ENCODE measurements around the gene SIX4. TPM values are rescaled to one million over a fixed set of nuclear protein-coding genes. Genes with fewer than 3 reads are reported as not detected.
A peak's percentile ranks its signal among the peaks of the same experiment; 100 is the strongest.

The SIX4 gene
- under 1 TPM; 0.17 to 0.19 TPM for total RNA-seq

GRCh38 chr14:60723907-60724618, at the start of gene SIX4:
Gene SIX4, minus strand, starts transcription at chr14:60724351. Its CDS starts 277 bp downstream, at chr14:60724074.
- Mint-ChIP-seq H3K36me3 (ENCODE audit: insufficient read depth in 2 of 2) (peaks cover 0 to 3% of the 10 kb centered on the region in 2 donors), H3K4me3 (peak within 1 kb of the TSS; percentile 92 to 94), H3K9me3 (no peaks in the 10 kb centered on the region), H3K27ac (no peak within 1 kb of the TSS), H3K4me1 (ENCODE audit: low read depth) (peaks cover 24% of the 10 kb centered on the region), H3K27me3 (ENCODE audit: low read depth) (peaks cover 72% of the 10 kb centered on the region)
- peak; percentile 19 to 31 for ATAC-seq (replicated peaks in 1 of 2)
- DNase-seq: peak; percentile 6 to 17

GRCh38 chr14:60773558-60773957, 49.4 kb upstream of the SIX4 start:
- Mint-ChIP-seq H3K4me1 (ENCODE audit: low read depth) (no peaks in the 10 kb centered on the region), H3K4me3 (no peak overlapping the region), H3K27me3 (ENCODE audit: low read depth) (no peaks in the 10 kb centered on the region), H3K36me3 (ENCODE audit: insufficient read depth in 2 of 2) (no peaks in the 10 kb centered on the region), H3K9me3 (no peaks in the 10 kb centered on the region), H3K27ac (no peak overlapping the region)
- ATAC-seq (replicated peaks in 1 of 2) (no peak), DNase-seq (no peak)

DNA sequence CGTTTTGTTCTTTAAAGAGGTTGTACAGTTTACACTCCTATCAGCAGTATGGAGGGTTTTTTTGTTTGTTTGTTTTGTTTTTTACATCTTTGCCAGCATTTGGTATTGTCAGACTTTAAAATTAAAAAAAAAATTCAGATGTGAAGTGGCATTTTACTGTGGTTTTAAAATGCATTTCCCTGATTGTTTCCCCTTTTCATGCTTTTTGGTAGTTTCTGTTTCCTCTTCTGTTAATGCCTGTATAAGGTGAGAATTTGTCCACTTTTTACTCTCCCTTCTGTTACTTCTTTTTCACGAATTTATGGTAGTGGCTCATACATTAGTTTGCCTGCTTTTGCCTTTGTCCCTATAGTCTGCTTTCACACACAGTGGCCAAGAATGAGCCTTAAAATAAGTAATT, 47.0 kb upstream of the SIX4 start:
- DNase-seq: no peak
- Mint-ChIP-seq H3K4me1 (ENCODE audit: low read depth) (no peaks in the 10 kb centered on the region), H3K9me3 (no peaks in the 10 kb centered on the region), H3K27me3 (ENCODE audit: low read depth) (no peaks in the 10 kb centered on the region), H3K36me3 (ENCODE audit: insufficient read depth in 2 of 2) (no peaks in the 10 kb centered on the region), H3K4me3 (no peak overlapping the region), H3K27ac (no peak overlapping the region)
- no peak for ATAC-seq (replicated peaks in 1 of 2)

- no peak for DNase-seq
- Mint-ChIP-seq H3K27ac (no peak overlapping the region), H3K36me3 (ENCODE audit: insufficient read depth in 2 of 2) (no peaks in the 10 kb centered on the region), H3K4me1 (ENCODE audit: low read depth) (no peaks in the 10 kb centered on the region), H3K9me3 (no peaks in the 10 kb centered on the region), H3K27me3 (ENCODE audit: low read depth) (no peaks in the 10 kb centered on the region), H3K4me3 (no peak overlapping the region)
- ATAC-seq (replicated peaks in 1 of 2): no peak
Observed at GRCh38 chr14:60768602-60769001, 44.5 kb upstream of the SIX4 start.

GRCh38 chr14:60760644-60761364, 36.7 kb upstream of the SIX4 start:
- Mint-ChIP-seq H3K27ac (no peak overlapping the region), H3K27me3 (ENCODE audit: low read depth) (peaks cover 11% of the 10 kb centered on the region), H3K4me1 (ENCODE audit: low read depth) (peaks cover 23% of the 10 kb centered on the region), H3K9me3 (no peaks in the 10 kb centered on the region), H3K4me3 (no peak overlapping the region), H3K36me3 (ENCODE audit: insufficient read depth in 2 of 2) (no peaks in the 10 kb centered on the region)
- ATAC-seq (replicated peaks in 1 of 2) (no peak), DNase-seq (no peak)

DNA sequence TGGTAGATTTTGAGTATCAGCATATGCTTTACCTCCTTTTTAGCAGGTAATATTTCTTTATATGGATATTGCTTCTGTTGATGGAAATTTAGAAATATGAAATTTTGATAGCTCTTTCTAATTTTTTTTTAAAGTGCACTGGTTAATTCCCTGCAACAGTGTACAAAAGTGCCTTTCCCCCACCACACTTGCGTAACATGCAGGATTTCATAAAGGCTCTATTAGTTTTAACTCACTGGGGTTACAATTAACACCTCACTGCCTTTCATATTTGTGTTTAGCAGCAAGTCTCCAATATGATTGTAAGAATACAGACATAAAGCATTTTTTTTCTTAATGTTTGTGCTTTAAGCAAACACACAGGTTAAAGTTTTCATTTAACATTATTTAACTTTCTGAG, 36.1 kb upstream of the SIX4 start:
- Mint-ChIP-seq H3K9me3 (no peaks in the 10 kb centered on the region), H3K4me3 (no peak overlapping the region), H3K36me3 (ENCODE audit: insufficient read depth in 2 of 2) (no peaks in the 10 kb centered on the region), H3K4me1 (ENCODE audit: low read depth) (peaks cover 23% of the 10 kb centered on the region), H3K27me3 (ENCODE audit: low read depth) (peaks cover 12% of the 10 kb centered on the region), H3K27ac (no peak overlapping the region)
- ATAC-seq (replicated peaks in 1 of 2): no peak
- DNase-seq: no peak

DNA sequence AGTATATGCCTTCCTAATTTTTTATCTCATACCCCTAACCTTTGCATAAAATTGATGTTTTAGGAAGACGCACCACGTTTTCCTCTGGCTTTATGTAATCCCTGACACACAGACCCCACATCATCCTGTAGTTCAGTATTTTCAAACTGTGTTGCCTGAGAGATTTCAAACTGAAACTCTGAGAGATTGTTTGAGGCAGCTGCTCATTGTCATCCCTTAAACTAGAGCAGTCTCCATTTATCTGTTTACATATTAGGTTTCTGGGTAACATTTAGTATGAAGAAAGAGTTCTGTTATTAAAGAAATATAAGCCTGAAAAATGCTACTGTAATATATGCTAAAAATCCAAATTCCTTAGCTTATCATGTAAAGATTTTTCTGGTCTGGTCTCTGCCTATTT, 34.7 kb upstream of the SIX4 start:
- H3K4me3 Mint-ChIP-seq: peak overlapping the region; percentile 23 to 26
- peaks cover 32% of the 10 kb centered on the region for H3K4me1 Mint-ChIP-seq (ENCODE audit: low read depth)
- no peaks in the 10 kb centered on the region for H3K9me3 Mint-ChIP-seq
- DNase-seq (no peak), ATAC-seq (replicated peaks in 1 of 2) (no peak)
- H3K36me3 Mint-ChIP-seq (ENCODE audit: insufficient read depth in 2 of 2): no peaks in the 10 kb centered on the region
- no peak overlapping the region for H3K27ac Mint-ChIP-seq
- peaks cover 12% of the 10 kb centered on the region for H3K27me3 Mint-ChIP-seq (ENCODE audit: low read depth)

DNA sequence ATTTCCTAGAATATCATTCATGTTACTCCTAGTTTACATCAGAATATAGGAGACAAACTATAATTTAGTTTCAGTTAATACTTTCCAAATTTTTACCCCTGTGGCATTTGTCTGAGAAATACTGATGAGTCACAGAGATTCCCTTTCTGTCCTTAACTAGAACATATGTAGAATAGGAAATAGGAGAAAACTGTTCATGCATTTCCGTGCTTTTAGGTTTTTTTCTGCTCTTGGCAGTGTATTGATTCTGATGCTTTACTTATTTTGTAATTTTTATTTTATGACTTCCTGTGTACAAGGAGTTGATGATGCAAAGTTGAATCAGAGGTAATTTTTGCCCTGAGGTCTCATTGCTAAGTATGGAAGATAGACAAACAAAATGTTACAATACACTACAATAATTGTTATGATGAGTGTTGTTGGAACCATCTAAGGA, 33.4 kb upstream of the SIX4 start:
- ATAC-seq (replicated peaks in 1 of 2) (no peak), DNase-seq (no peak)
- Mint-ChIP-seq H3K4me3 (no peak overlapping the region), H3K9me3 (no peaks in the 10 kb centered on the region), H3K27ac (no peak overlapping the region), H3K36me3 (ENCODE audit: insufficient read depth in 2 of 2) (no peaks in the 10 kb centered on the region), H3K27me3 (ENCODE audit: low read depth) (peaks cover 12% of the 10 kb centered on the region), H3K4me1 (ENCODE audit: low read depth) (peaks cover 45% of the 10 kb centered on the region)

DNA sequence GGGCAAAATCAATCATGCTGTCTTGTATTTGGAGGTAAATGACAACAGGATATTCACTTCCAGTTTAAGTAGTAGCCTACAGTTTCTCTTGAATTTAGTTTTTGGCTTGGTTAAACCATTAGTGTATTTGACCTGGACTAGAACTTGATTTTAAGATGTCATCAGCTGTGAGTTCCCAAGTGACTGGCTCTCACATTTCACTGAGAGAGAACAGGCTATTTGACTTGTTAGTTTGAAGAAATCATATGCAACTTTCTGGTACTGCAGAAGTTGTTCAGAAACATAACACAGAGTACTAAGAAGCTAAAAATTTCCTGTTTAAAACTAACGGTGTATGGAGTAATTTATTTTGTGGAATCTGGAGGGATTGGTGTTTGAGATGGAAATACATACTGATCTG, 32.7 kb upstream of the SIX4 start:
- H3K4me1 Mint-ChIP-seq (ENCODE audit: low read depth): peaks cover 52% of the 10 kb centered on the region
- H3K27ac Mint-ChIP-seq: no peak overlapping the region
- peaks cover 12% of the 10 kb centered on the region for H3K27me3 Mint-ChIP-seq (ENCODE audit: low read depth)
- H3K4me3 Mint-ChIP-seq: no peak overlapping the region
- no peaks in the 10 kb centered on the region for H3K36me3 Mint-ChIP-seq (ENCODE audit: insufficient read depth in 2 of 2)
- ATAC-seq (replicated peaks in 1 of 2) (no peak), DNase-seq (no peak)
- H3K9me3 Mint-ChIP-seq: no peaks in the 10 kb centered on the region

DNA sequence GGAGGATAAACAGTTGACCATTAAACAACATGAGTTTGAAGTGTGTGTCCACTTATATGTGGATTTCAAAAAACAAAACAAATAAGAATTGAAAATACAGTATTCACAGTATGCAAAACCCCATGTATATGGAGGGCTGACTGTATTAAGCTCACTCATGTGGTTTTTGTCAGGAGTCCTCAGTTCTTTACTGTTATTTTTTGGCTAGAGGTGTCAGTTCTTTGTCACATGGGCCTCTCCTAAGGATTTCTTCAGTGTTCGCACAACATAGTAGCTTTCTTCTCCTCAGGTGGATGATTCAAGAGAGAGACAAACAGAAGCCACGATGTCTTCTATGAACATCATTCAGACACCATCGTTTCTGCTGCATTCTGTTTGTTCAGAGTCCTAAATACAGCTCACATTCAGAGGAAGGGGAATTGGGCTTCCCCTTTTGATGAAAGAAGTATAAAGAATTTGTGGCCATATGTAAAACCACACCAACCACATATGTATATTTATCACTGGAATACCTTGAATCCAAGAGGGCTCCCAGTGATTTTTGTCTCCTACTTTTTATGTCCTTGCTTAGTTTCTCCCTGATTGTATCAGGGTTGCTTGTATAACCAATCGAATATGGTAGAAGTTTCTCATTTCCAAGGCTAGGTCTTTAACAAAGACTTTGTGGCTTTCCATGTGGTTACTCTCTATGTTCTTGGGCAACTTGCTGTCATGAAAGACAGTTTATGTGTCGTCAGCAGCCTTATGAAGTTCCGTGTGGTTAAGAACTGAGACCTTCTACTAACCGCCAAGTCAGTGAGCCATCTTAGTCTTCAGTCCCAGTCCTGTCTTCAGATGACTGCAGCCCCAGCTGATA, 29.3 kb upstream of the SIX4 start:
- no peaks in the 10 kb centered on the region for H3K9me3 Mint-ChIP-seq

GRCh38 chr14:60744566-60744965, 20.4 kb upstream of the SIX4 start:
- Mint-ChIP-seq H3K4me3 (no peak overlapping the region), H3K27ac (no peak overlapping the region), H3K27me3 (ENCODE audit: low read depth) (no peaks in the 10 kb centered on the region), H3K36me3 (ENCODE audit: insufficient read depth in 2 of 2) (peaks cover 0 to 20% of the 10 kb centered on the region in 2 donors), H3K9me3 (peaks cover 3 to 4% of the 10 kb centered on the region in 2 donors), H3K4me1 (ENCODE audit: low read depth) (peaks cover 11% of the 10 kb centered on the region)
- no peak for ATAC-seq (replicated peaks in 1 of 2)
- DNase-seq: no peak

More for the DNA sequence above, 29.3 kb upstream of the SIX4 start:
- Mint-ChIP-seq H3K36me3 (ENCODE audit: insufficient read depth in 2 of 2) (no peaks in the 10 kb centered on the region), H3K27ac (peak overlapping the region; percentile 70), H3K4me3 (peak overlapping the region; percentile 53 to 58), H3K4me1 (ENCODE audit: low read depth) (peaks cover 47% of the 10 kb centered on the region), H3K27me3 (ENCODE audit: low read depth) (peaks cover 12% of the 10 kb centered on the region)
- ATAC-seq (replicated peaks in 1 of 2) (peak; percentile 97), DNase-seq (peak; percentile 71 to 73)

DNA sequence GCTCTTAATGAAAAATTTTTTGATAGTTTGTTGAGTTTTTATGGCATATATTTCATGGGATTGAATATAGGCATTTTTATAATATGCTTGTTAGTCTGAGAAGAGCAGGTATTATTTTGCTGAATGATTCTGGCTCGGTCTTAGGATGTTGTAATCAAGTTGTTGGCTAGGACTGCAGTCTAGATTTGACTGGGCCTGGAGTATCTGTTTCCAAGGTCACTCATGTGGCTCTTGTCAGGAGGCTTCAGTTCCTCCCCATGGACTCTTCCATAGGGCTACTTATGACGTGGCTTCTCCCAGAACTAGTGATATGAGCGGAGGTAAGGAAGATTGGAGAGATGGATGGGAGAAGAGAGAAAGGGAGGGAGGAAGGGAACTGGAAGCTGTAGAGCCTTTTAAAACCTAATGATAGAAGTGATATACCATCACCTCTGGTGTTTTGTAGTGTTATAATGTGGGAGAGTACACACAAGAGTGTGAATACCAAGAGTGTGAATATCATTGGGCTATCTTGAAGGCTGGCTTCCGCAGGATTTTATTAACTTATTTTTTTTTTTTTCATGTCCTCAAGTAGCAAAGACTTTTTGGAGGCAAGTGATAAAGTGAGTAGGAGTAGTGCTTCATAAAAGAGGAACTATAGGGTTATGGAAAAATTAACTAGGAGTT, 14.8 kb upstream of the SIX4 start:
- no peaks in the 10 kb centered on the region for H3K9me3 Mint-ChIP-seq
- no peak overlapping the region for H3K27ac Mint-ChIP-seq
- DNase-seq (no peak), ATAC-seq (replicated peaks in 1 of 2) (no peak)
- H3K4me3 Mint-ChIP-seq: no peak overlapping the region
- H3K4me1 Mint-ChIP-seq (ENCODE audit: low read depth): peaks cover 43% of the 10 kb centered on the region
- H3K36me3 Mint-ChIP-seq (ENCODE audit: insufficient read depth in 2 of 2): peaks cover 4 to 17% of the 10 kb centered on the region in 2 donors
- H3K27me3 Mint-ChIP-seq (ENCODE audit: low read depth): no peaks in the 10 kb centered on the region

Data from activated T-cell treated with anti-CD3 and anti-CD28 coated beads, Interleukin-2, amount 50 U/mL, for 72 hours (primary cell).